Activated CD8-positive, alpha-beta memory T cell treated with anti-CD3 and anti-CD28 coated beads, Interleukin-2, amount 50 U/mL, for 24 hours (primary cell): ENCODE measurements around the gene NLRP1.

Experiments used
- DNase-seq: peaks from one replicate; pipeline ENCODE4 v3.0.0-alpha.2; 2020; ENCODE audit errors: extremely low read depth

The NLRP1 gene

GRCh38 chr17:5584383-5585286, at the start of gene NLRP1:
Gene NLRP1 (minus strand): TSS chr17:5584509. CDS start chr17:5583957, 552 bp downstream.
- peak; percentile 91 for DNase-seq

- DNase-seq: no peak
These were observed 47.8 kb upstream of the NLRP1 start for GRCh38 chr17:5631958-5632590.

- no peak for DNase-seq
These were observed 46.1 kb upstream of the NLRP1 start for GRCh38 chr17:5630434-5630833.

GRCh38 chr17:5629128-5629527, 44.8 kb upstream of the NLRP1 start:
- DNase-seq: no peak

- no peak for DNase-seq
These were observed 44.0 kb upstream of the NLRP1 start for GRCh38 chr17:5628262-5628661.

GRCh38 chr17:5624211-5624610, 39.9 kb upstream of the NLRP1 start:
- no peak for DNase-seq

GRCh38 chr17:5621729-5622128, 37.4 kb upstream of the NLRP1 start:
- DNase-seq: no peak

GRCh38 chr17:5621026-5621425, 36.7 kb upstream of the NLRP1 start:
- no peak for DNase-seq

- DNase-seq: no peak
These were observed 34.9 kb upstream of the NLRP1 start for GRCh38 chr17:5619088-5619740.

- no peak for DNase-seq
These were observed 34.2 kb upstream of the NLRP1 start for GRCh38 chr17:5618476-5618875.

GRCh38 chr17:5615476-5615875, 31.2 kb upstream of the NLRP1 start:
- no peak for DNase-seq

- no peak for DNase-seq
These were observed 26.6 kb upstream of the NLRP1 start for GRCh38 chr17:5610956-5611355.

- no peak for DNase-seq
These were observed 24.2 kb upstream of the NLRP1 start for GRCh38 chr17:5608399-5609112.

- DNase-seq: no peak
These were observed 23.6 kb upstream of the NLRP1 start for GRCh38 chr17:5607946-5608345.

- DNase-seq: no peak
These were observed 21.1 kb upstream of the NLRP1 start for GRCh38 chr17:5605452-5605851.

GRCh38 chr17:5600041-5600440, 15.7 kb upstream of the NLRP1 start:
- DNase-seq: no peak

GRCh38 chr17:5598457-5598856, 14.1 kb upstream of the NLRP1 start:
- DNase-seq: no peak

GRCh38 chr17:5596421-5596820, 12.1 kb upstream of the NLRP1 start:
- DNase-seq: no peak

- no peak for DNase-seq
These were observed 11.5 kb upstream of the NLRP1 start for GRCh38 chr17:5595831-5596230.

- DNase-seq: no peak
These were observed 8.1 kb upstream of the NLRP1 start for GRCh38 chr17:5592382-5592781.

- DNase-seq: no peak
These were observed 7.7 kb upstream of the NLRP1 start for GRCh38 chr17:5591966-5592365.

GRCh38 chr17:5588584-5588983, 4.3 kb upstream of the NLRP1 start:
- DNase-seq: no peak
